A673 (cell line): ENCODE measurements around the gene MPHOSPH6. TPM values are rescaled to one million over a fixed set of nuclear protein-coding genes. Genes with fewer than 3 reads are reported as not detected.

ENCODE experiments used
- BruUV-seq: library from RNA; stranded (reverse); fragments of 400-500 nt; replicated peaks from 2 replicates; lab custom pipeline; 2021; lab: Mats Ljungman, UMichigan
- CTCF ChIA-PET: fragments of 300-600 bp; sonication (Branson Sonifier 250); formaldehyde crosslinking; loops from one replicate; lab custom pipeline; 2022; ENCODE audit warnings: antibody characterized with exemption; lab: Charles Lee
- POLR2A ChIA-PET: fragments of 300-600 bp; sonication (Branson Sonifier 250); formaldehyde crosslinking; loops from one replicate; lab custom pipeline; 2022; ENCODE audit warnings: antibody characterized with exemption; ENCODE audit not compliant: low non-redundant PET; lab: Charles Lee
- DNase-seq: peaks from one replicate; pipeline ENCODE4 v3.0.0-alpha.2; 2015; ENCODE audit warnings: low spot score
- H3K27ac ChIP-seq: fragments of 200-600 bp; sonication (generic); 2 replicates; pipeline ENCODE4 v1.5.1; 2016; ENCODE audit warnings: mixed run types, low read depth, mild to moderate bottlenecking, mixed read lengths, antibody characterized with exemption, low read length; ENCODE audit not compliant: poor library complexity, severe bottlenecking
- H3K27me3 ChIP-seq: fragments of 200-600 bp; sonication (generic); replicated peaks from 2 replicates; pipeline ENCODE4 v1.6.1; 2017; ENCODE audit warnings: mixed run types, low read depth, mild to moderate bottlenecking, mixed read lengths, antibody characterized with exemption, low read length; ENCODE audit not compliant: insufficient read depth, poor library complexity
- H3K36me3 ChIP-seq: fragments of 200-600 bp; sonication (generic); 2 replicates; pipeline ENCODE4 v1.6.1; 2016; ENCODE audit warnings: mixed run types, mild to moderate bottlenecking, mixed read lengths, antibody characterized with exemption, low read length; ENCODE audit not compliant: insufficient read depth, poor library complexity, severe bottlenecking
- H3K4me1 ChIP-seq: fragments of 200-600 bp; sonication (generic); 2 replicates; pipeline ENCODE4 v1.6.1; 2017; ENCODE audit warnings: mixed run types, mild to moderate bottlenecking, mixed read lengths, antibody characterized with exemption, low read length; ENCODE audit not compliant: insufficient read depth, poor library complexity, severe bottlenecking
- H3K4me3 ChIP-seq: fragments of 200-600 bp; sonication (generic); 2 replicates; pipeline ENCODE4 v1.5.1; 2016; ENCODE audit warnings: low read depth, mixed run types, mild to moderate bottlenecking, mixed read lengths, low read length; ENCODE audit not compliant: poor library complexity, severe bottlenecking
- H3K9me3 ChIP-seq: fragments of 200-600 bp; sonication (generic); 2 replicates; pipeline ENCODE4 v1.6.1; 2016; ENCODE audit warnings: mixed run types, low read depth, mild to moderate bottlenecking, mixed read lengths, antibody characterized with exemption, low read length; ENCODE audit not compliant: poor library complexity, severe bottlenecking
- EZH2 ChIP-seq: fragments of 200-600 bp; sonication (generic); IDR thresholded peaks from 2 replicates; pipeline ENCODE4 v1.6.1; 2017; ENCODE audit warnings: borderline replicate concordance, low read depth, mild to moderate bottlenecking, mixed read lengths, antibody characterized with exemption, low read length; ENCODE audit not compliant: poor library complexity, severe bottlenecking
- intact Hi-C: fragments of 100-400 bp; cut with micrococcal nuclease; formaldehyde crosslinking; loops from one replicate; pipeline ENCODE4 v1.10.0; 2022; ENCODE audit not compliant: unreplicated experiment
- total RNA-seq: library from RNA; stranded (reverse); gene quantifications from 2 replicates; pipeline ENCODE4 v1.2.3, GENCODE V29; 2021
- TF ChIP-seq, protein P1 (sequence below): fragments of 300-800, 200-600 bp; sonication (generic); conservative IDR thresholded peaks from 2 replicates; pipeline ENCODE4 v1.5.1; 2017; ENCODE audit warnings: low read depth, mild to moderate bottlenecking, antibody characterized with exemption, low read length, moderate library complexity, mixed read lengths

The MPHOSPH6 gene
- total RNA-seq, 1 experiment from 2014 or later, result 74.4 TPM

DNA sequence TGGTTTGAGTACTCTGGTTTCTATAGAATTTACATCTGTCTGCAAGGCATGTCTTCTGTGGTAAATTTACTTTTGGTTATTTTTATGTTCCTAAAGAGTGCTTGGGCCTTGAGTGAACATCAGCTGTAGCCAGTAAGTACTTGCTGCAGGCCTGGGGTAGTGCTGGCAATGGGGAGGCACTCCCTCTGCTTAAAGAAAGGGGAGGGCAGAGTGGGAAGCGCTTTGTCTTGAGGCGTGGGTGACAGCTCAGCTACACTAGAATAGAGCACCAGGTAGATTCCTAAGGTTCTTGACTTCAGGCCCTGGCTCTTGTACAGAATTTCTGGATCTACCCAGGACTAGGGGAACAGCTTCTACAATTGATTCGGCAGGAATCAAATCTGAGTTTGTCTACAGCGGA is 50.6 kb downstream of the MPHOSPH6 start:
- TF ChIP-seq EZH2, result no peak
- TF ChIP-seq, protein P1, sequence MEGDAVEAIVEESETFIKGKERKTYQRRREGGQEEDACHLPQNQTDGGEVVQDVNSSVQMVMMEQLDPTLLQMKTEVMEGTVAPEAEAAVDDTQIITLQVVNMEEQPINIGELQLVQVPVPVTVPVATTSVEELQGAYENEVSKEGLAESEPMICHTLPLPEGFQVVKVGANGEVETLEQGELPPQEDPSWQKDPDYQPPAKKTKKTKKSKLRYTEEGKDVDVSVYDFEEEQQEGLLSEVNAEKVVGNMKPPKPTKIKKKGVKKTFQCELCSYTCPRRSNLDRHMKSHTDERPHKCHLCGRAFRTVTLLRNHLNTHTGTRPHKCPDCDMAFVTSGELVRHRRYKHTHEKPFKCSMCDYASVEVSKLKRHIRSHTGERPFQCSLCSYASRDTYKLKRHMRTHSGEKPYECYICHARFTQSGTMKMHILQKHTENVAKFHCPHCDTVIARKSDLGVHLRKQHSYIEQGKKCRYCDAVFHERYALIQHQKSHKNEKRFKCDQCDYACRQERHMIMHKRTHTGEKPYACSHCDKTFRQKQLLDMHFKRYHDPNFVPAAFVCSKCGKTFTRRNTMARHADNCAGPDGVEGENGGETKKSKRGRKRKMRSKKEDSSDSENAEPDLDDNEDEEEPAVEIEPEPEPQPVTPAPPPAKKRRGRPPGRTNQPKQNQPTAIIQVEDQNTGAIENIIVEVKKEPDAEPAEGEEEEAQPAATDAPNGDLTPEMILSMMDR, result no peak
- DNase-seq, result no peak
- Histone ChIP-seq H3K4me1 (peaks cover 8% of the 10 kb centered on the region), H3K36me3 (no peaks in the 10 kb centered on the region), H3K27me3 (no peaks in the 10 kb centered on the region), H3K9me3 (no peaks in the 10 kb centered on the region), H3K27ac (no peak overlapping the region), H3K4me3 (no peak overlapping the region)
- ChIA-PET POLR2A (no interaction called here), CTCF (no interaction called here)
- BruUV-seq, result no TSS peak
- intact Hi-C loops, result no loop called here

DNA sequence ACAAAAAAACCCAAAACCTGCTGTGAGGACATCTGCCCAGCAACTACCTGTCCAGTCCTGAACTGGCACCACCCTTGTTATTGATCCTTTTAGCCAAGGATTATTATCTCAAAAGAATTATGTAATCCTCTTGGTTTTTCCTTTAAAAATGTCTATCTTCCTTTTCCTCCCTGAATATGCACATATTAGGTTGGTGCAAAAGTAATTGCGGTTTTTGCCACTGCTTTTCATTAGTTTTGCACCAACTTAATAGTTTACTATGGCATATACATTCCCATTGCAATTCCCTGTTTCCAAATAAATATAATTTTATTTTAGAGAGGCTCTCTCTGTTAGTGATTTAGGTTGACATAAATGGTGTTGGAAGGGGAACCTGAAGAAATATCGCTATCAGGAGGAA is 51.3 kb downstream of the MPHOSPH6 start:
- Histone ChIP-seq H3K4me1 (peaks cover 8% of the 10 kb centered on the region), H3K9me3 (no peaks in the 10 kb centered on the region), H3K4me3 (no peak overlapping the region), H3K27ac (no peak overlapping the region), H3K36me3 (no peaks in the 10 kb centered on the region), H3K27me3 (no peaks in the 10 kb centered on the region)
- no TSS peak for BruUV-seq
- no peak for DNase-seq
- no peak for TF ChIP-seq EZH2
- TF ChIP-seq, protein P1, result no peak
- intact Hi-C loops, result no loop called here
- POLR2A ChIA-PET, result no interaction called here
- CTCF ChIA-PET, result no interaction called here

DNA sequence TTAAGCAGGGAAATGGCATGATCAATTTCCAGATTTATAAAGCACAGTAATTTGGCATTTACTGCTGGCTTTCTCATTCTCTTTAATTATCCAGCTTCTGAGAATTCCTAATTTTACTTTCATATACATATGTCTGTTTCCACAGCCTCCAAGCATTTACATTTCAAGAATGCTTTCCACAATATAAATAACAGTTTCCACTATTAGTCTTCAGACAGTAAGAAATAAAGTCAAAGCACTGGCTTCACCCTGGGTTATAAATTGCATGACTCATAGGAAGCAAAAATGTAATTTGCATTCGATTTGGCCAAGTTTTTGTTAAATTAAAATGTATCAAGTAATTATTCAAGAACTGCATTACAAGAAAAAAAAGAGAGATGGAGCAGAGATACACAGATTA is 53.5 kb downstream of the MPHOSPH6 start:
- ChIA-PET POLR2A (no interaction called here), CTCF (interaction anchor here (0.7 kb wide), 1 partner anchor 114 kb away, joined by 3 read pairs; no protein-coding TSS in a partner anchor)
- intact Hi-C loops, result no loop called here
- Histone ChIP-seq H3K36me3 (no peaks in the 10 kb centered on the region), H3K27ac (no peak overlapping the region), H3K9me3 (no peaks in the 10 kb centered on the region), H3K4me1 (peaks cover 8% of the 10 kb centered on the region), H3K4me3 (no peak overlapping the region), H3K27me3 (no peaks in the 10 kb centered on the region)
- DNase-seq, result peak; percentile 44
- TF ChIP-seq EZH2, result no peak
- TF ChIP-seq, protein P1, result no peak
- BruUV-seq, result no TSS peak
